HG03354 (cell line): ENCODE data around the gene DDX19B.
"Not testable (repeated sequence)": the region's sequence is repeated elsewhere in the genome, so short reads cannot be mapped to it uniquely, and the experiment has no call there.

Source experiments
- ATAC-seq: cut with Tn5 transposase; IDR thresholded peaks from one replicate; pipeline ENCODE4 v1.9.1; 2021; ENCODE audit warnings: mild to moderate bottlenecking; ENCODE audit not compliant: unreplicated experiment, poor library complexity, severe bottlenecking

DDX19B gene

DNA sequence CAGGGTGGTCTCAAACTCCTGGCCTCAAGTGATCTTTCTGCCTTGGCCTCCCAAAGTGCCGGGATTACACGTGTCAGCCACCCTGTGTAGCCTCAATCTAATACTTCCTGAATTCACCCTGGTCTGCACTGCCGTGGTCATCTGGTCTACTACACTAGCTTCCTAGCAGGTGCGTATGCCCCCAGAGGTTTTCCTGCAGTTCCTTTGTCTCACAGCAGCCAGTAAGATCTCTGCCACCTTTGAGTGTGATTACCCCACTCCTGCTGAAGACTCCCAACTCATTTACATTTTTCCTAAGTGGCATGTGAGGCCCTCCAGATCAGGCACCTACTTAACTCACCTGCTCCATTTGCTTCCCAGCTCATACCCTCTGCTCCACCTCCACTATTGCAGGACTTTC lies 42.6 kb downstream of the DDX19B start:
- ATAC-seq = no peak

GRCh38 chr16:70342016-70342415 lies 43.0 kb downstream of the DDX19B start:
- no peak for ATAC-seq

- ATAC-seq = no peak
Measured at GRCh38 chr16:70345840-70346239, 46.9 kb downstream of the DDX19B start.

GRCh38 chr16:70348991-70349390 lies 50.0 kb downstream of the DDX19B start:
- no peak for ATAC-seq

- ATAC-seq = no peak
Measured at GRCh38 chr16:70349783-70350182, 50.8 kb downstream of the DDX19B start.

DNA sequence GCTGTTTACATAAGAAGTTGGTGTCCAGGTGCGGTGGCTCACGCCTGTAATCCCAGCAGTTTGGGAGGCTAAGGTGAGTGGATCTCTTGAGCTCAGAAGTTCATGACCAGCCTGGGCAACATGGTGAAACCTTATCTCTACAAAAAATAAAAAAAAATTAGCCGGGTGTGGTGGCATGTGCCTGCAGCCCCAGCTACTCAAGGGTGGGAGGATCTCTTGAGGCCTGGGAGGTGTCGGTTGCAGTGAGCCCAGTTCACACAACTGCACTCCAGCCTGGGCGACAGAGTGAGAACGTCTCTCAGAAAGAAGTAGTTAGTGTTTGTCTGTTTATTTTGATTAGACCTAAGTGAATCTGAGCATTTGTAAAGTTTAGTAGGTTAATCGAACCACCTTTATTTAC lies 60.6 kb downstream of the DDX19B start:
- ATAC-seq = no peak

DNA sequence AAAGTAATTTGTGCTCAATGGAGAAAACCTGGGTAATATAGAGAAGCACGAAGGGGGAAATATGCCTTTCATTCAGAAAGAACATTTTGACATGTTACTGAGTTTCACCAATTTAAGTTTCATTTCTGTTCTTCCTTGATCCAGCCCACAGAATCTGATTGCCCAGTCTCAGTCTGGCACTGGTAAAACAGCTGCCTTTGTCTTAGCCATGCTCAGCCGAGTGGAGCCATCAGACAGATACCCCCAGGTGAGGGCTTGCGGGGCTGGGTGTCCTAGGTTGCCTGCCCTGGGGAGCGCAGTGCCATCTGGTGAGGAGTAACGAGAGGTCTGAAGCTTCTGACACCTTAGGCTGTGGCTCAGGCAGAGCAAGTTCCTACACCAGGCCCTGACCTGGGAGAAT lies 65.4 kb downstream of the DDX19B start:
- ATAC-seq = no peak

DNA sequence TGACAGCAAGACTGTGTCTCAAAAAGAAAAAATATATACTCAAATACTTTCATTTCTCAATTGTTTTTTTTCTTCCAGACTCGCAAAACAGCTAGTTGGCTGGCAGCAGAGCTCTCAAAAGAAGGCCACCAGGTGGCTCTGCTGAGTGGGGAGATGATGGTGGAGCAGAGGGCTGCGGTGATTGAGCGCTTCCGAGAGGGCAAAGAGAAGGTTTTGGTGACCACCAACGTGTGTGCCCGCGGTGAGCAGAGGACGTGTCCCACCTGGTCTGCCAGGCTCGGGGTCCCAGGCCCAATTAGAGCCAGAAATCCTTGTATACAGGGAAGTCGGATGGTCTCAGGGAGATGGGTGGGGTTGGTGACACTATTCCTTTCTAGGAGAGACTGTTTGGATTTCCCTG lies 71.2 kb downstream of the DDX19B start:
- ATAC-seq = not testable (repeated sequence)

DNA sequence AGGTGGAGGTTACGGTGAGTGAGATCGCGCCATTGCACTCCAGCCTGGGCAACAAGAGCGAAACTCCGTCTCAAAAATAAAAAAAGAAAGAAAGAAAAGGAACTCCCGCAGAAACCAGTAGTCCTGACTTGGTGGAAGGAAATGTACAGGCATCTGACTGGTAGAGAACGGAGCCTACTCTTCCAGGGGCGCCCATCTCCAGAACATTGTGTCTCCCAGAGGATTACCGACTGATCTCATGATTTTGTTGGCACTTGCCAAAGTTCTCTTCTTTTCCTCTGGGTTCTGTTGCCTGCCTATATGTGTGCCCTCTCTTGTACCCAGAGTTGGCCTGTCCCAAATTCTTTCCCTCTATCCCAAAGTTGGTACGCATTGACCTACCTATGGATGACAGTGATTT lies 71.9 kb downstream of the DDX19B start:
- no peak for ATAC-seq

DNA sequence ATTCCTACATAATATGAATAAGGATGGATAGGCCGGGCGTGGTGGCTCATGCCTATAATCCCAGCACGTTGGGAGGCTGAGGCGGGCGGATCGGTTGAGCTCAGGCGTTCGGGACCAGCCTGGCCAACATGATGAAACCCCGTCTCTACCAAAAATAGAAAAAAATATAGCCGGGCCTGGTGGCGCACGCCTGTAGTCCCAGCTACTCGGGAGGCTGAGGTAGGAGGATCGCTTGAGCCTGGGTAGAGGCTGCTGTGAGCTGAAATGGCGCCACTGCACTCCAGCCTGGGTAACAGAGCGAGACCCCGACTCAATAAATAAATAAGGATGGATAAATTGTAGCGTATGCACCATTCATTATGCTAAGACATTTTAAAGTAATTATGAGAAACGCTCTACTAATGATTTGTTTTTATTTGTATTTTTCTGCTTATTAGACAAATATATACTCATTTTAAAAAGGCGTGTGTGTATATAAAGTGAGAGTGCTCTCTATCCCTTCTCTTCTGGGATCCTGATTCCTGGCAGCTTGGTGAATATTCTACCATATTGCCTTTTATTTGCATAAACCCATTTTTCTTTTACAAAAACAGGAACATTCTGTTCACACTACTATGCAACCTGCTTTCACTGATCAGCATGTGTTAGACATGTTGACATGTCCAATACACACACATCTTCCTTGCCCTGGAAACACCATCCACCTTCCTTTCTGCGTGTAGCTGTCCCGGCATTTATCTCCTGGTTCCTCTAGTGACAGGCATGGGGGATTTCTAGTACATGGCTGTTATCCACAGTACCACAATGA lies 74.1 kb downstream of the DDX19B start:
- ATAC-seq = no peak

GRCh38 chr16:70374213-70374612 lies 75.2 kb downstream of the DDX19B start:
- no peak for ATAC-seq

DNA sequence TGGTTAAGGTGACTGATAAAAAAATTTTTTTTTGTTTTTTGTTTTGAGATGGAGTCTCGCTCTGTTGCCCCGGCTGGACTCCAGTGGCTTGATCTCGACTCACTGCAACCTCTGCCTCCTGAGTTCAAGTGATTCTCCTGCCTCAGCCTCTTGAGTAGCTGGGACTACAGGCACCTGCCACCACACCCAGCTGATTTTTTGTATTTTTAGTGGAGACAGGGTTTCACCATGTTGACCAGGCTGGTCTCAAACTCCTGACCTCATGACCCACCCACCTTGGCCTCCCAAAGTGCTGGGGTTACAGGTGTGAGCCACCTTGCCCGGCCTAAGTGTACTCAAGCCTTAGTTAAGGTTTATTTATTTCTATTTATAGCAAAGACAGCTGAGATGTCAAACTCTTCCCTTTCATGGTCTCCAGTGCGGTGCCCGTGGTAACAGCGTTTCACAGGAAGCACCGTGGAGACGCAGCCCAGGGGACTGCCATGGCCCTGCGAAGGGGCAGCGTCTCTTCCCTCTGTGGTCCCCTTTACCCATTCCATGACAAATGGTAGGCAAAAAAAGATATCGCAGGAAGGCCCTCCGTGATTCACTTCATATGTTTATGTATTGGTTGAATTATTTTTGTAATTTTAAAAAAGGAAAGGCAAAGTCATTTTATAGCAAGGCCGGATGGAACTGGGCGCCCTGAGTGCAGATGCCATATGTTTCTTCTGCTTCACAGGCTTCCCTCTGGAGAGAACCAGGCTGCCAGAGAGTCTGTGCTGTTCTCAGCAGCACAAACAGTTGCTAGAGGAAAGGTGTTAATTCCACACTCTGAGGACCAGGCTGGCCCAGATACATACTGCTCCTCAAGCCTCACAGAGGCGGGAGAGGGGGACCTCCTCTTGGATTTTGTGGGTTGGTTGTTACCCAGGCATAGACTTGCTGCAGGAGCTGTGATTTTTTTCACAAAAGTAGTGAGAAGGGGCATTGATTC lies 76.9 kb downstream of the DDX19B start:
- ATAC-seq = no peak

DNA sequence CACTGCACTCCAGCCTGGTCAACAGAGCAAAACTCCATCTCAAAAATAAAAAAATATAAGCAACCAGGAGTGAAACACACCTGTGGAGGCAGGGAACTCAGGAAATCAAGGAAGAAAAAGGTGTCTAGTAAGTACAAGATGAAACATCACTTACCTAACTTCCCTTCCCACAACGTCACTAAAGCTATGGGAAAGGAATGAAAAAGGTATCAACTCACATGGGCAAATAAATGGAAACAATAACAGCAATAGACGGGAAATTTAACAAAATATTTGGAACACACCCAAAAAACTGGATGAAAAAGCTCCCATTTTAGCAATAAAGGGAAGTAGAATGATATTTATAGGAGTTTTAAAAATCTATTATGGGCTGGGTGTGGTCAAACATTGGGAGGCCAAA lies 78.8 kb downstream of the DDX19B start:
- ATAC-seq = no peak

- no peak for ATAC-seq
Measured at GRCh38 chr16:70378869-70379493, 80.0 kb downstream of the DDX19B start.

DNA sequence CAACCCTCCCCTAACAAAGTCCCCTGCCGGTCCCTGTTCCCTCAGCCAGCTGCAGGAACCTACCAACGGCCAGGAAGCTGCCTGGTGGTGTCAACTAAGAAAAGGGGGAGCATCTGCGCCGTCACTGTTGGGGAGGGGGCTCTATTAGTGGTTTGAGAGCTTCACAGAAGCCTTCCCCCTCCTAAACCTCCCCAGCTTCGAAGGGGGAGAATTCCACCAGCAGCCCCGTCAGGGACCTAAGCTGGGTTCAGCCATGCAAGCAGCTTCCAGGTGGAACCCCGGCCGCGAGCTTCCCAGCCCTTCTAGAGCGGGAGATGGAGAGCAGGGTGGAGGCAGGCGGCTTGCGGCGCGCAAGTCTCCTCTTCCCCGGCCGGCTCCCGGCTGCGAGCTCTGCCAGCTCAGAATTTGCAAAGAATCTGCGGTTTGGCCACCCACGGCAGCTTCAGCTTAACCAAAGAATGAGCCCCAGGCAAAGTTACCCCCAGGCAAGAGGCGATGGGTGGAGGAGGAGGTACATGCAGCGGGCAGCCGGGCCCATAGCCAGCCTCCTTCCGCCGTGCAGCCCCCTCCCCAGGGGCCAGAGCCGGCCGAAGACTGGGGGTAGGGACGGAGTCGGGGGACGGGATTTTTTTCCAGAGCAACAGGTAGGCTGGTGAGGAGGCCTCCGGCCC lies 81.4 kb downstream of the DDX19B start:
- ATAC-seq = peak; percentile 23

DNA sequence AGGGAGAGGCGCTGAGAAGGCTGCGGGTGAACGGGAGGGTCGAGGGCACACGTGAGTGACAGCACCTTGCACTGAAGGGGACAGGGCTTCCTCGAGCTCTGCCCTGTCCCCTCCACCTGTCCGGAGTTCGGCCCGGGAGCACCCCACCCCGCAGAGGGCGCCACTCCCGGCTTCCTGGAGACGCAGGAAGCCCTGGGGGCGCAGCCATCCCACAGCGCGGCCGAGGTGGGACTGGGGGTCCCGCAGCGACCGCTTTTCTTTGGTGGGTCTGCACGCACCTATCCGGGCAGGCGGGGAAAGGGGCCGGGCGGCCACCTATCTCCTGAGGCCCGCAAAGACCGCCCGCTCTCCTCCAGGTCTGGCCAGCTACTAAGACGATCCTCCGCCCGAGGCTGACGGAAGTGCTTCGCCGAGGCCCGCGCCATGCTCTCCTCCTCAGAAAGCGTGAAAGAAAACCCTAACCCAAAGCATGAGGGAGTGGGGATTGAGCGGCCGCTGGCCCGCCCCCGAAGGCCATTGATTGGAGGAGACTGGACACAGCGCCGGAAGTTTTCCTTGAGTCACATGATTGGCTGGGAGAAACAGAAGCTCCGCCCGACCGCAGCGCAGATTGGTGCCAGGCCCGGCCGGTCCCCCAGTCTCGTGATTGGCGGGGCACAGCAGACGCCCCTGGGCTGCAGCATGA lies 82.1 kb downstream of the DDX19B start:
- ATAC-seq = peak; percentile 93

- ATAC-seq = peak; percentile 20
Measured at GRCh38 chr16:70381604-70382342, 82.8 kb downstream of the DDX19B start.

- ATAC-seq = no peak
Measured at GRCh38 chr16:70383421-70383960, 84.5 kb downstream of the DDX19B start.
